ENCODE data around the gene GALNT16. TPM values are rescaled to one million over a fixed set of nuclear protein-coding genes. Genes with fewer than 3 reads are reported as not detected.

Gene GALNT16
- total RNA-seq, 4 donors from 2014 or later: 8.3 to 11.7 (median 10.7) TPM

- Histone ChIP-seq H3K36me3 (no peaks in the 10 kb centered on the region), H3K9me3 (no peaks in the 10 kb centered on the region), H3K4me3 (no peak overlapping the region), H3K27ac (no peak overlapping the region), H3K4me1 (peaks cover 0 to 18% (median 0%) of the 10 kb centered on the region in 4 donors), H3K27me3 (no peaks in the 10 kb centered on the region)
- TF ChIP-seq POLR2A (IDR thresholded peaks at IDR 0.05): no peak
- no peak for TF ChIP-seq EP300 (IDR thresholded peaks at IDR 0.05)
- no peak for TF ChIP-seq CTCF (IDR thresholded peaks at IDR 0.05)
- DNase-seq (ENCODE audit: low spot score in 2 of 2): no peak
- 74 to 90% methylated on average over 2 of the region's 2 CpGs for WGBS, 2 donors
These were observed 43.1 kb downstream of the GALNT16 start for GRCh38 chr14:69303086-69303485.

- no peaks in the 10 kb centered on the region for H3K27me3 ChIP-seq
- 59 to 66% methylated on average over 5 of the region's 5 CpGs for WGBS, 2 donors
- no peaks in the 10 kb centered on the region for H3K36me3 ChIP-seq
- no peaks in the 10 kb centered on the region for H3K9me3 ChIP-seq
- TF ChIP-seq POLR2A (IDR thresholded peaks at IDR 0.05): no peak
- TF ChIP-seq EP300 (IDR thresholded peaks at IDR 0.05): no peak
- no peak for TF ChIP-seq CTCF (IDR thresholded peaks at IDR 0.05)
- no peak for DNase-seq (ENCODE audit: low spot score in 2 of 2)
- no peak overlapping the region for H3K27ac ChIP-seq
- H3K4me3 ChIP-seq: no peak overlapping the region
- H3K4me1 ChIP-seq: peaks cover 0 to 18% (median 2%) of the 10 kb centered on the region in 4 donors
These were observed 52.6 kb downstream of the GALNT16 start for GRCh38 chr14:69312608-69313007.

GRCh38 chr14:69313176-69313575 is 53.2 kb downstream of the GALNT16 start:
- H3K4me1 ChIP-seq: peaks cover 0 to 23% (median 4%) of the 10 kb centered on the region in 4 donors
- H3K27ac ChIP-seq: no peak overlapping the region
- DNase-seq (ENCODE audit: low spot score in 2 of 2): no peak

GRCh38 chr14:69314327-69314726 is 54.4 kb downstream of the GALNT16 start:
- Histone ChIP-seq H3K9me3 (no peaks in the 10 kb centered on the region), H3K4me3 (no peak overlapping the region), H3K4me1 (peaks cover 0 to 26% (median 4%) of the 10 kb centered on the region in 4 donors), H3K36me3 (no peaks in the 10 kb centered on the region), H3K27me3 (no peaks in the 10 kb centered on the region), H3K27ac (peak overlapping the region in 1 of 4 donors; percentile 17)
- TF ChIP-seq EP300 (IDR thresholded peaks at IDR 0.05) (no peak), POLR2A (IDR thresholded peaks at IDR 0.05) (no peak), CTCF (IDR thresholded peaks at IDR 0.05) (no peak)
- DNase-seq (ENCODE audit: low spot score in 2 of 2): no peak
- 67 to 71% methylated on average over 1 of the region's 1 CpG for WGBS, 2 donors

More at GRCh38 chr14:69313176-69313575, 53.2 kb downstream of the GALNT16 start:
- WGBS, 2 donors: 93 to 95% methylated on average over 4 to 6 of the region's 6 CpGs
- no peaks in the 10 kb centered on the region for H3K36me3 ChIP-seq
- no peak overlapping the region for H3K4me3 ChIP-seq
- TF ChIP-seq CTCF (IDR thresholded peaks at IDR 0.05) (no peak), POLR2A (IDR thresholded peaks at IDR 0.05) (no peak), EP300 (IDR thresholded peaks at IDR 0.05) (no peak)
- no peaks in the 10 kb centered on the region for H3K9me3 ChIP-seq
- H3K27me3 ChIP-seq: no peaks in the 10 kb centered on the region

GRCh38 chr14:69315301-69315700 is 55.3 kb downstream of the GALNT16 start:
- no peak for DNase-seq (ENCODE audit: low spot score in 2 of 2)
- H3K27ac ChIP-seq: peak overlapping the region in 2 of 4 donors; percentile 27 to 60

More at GRCh38 chr14:69315301-69315700, 55.3 kb downstream of the GALNT16 start:
- TF ChIP-seq POLR2A (IDR thresholded peaks at IDR 0.05) (no peak), CTCF (IDR thresholded peaks at IDR 0.05) (no peak), EP300 (IDR thresholded peaks at IDR 0.05) (no peak)
- H3K27me3 ChIP-seq: no peaks in the 10 kb centered on the region
- 53% methylated on average over 4 of the region's 4 CpGs for WGBS, 2 donors
- H3K4me1 ChIP-seq: peaks cover 0 to 26% (median 4%) of the 10 kb centered on the region in 4 donors
- H3K36me3 ChIP-seq: no peaks in the 10 kb centered on the region
- no peaks in the 10 kb centered on the region for H3K9me3 ChIP-seq
- no peak overlapping the region for H3K4me3 ChIP-seq

All from tibial nerve (tissue), 4 donors.